Measurements from ENCODE around the gene MCFD2.

The MCFD2 gene

DNA sequence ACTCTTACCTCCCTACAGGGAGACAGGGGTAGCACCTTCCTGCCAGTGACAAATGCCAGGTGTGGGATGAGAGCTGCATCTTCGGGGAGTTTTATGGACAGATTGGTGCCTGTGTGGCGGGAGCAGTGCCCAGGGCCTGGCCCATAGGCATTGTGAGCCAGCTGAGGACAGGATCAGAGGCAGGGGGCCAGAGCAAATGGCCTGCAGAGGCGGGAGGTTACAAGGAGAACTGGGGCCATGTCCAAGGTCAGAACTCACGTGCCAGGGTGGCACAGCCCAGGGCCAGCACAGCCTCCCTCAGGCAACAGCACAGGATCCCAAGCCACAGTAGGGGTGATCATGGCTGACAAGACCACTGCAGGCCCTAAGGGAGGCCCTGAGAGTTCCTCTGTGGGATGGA lies 40.2 kb upstream of the MCFD2 start:
- H3K4me2 ChIP-seq (ENCODE audit: low read length, poor library complexity, severe bottlenecking), result no peak overlapping the region
- H2BK15ac ChIP-seq (ENCODE audit: low read depth, poor library complexity, severe bottlenecking), result peak overlapping the region; percentile 79
- H3K27ac ChIP-seq (ENCODE audit: low read length, poor library complexity, severe bottlenecking), result peak overlapping the region; percentile 91
- H2BK12ac ChIP-seq (ENCODE audit: low read length in 2 of 2), result peak overlapping the region; percentile 51 to 64
- peak overlapping the region; percentile 26 for H2BK5ac ChIP-seq (ENCODE audit: low read depth, low read length, poor library complexity, severe bottlenecking)
- H3K18ac ChIP-seq (ENCODE audit: low read depth in 1 of 2, low read length in 2 of 2), result peak overlapping the region; percentile 75 to 83
- no peak overlapping the region for H3K4me3 ChIP-seq (ENCODE audit: insufficient read depth in 1 of 2, low read depth in 1 of 2, low read length in 2 of 2)
- no peak for DNase-seq
- H2AFZ ChIP-seq (ENCODE audit: low read depth, low read length), result no peak overlapping the region
- no peaks in the 10 kb centered on the region for H3K27me3 ChIP-seq (ENCODE audit: control insufficient read depth in 1 of 2, insufficient read depth in 1 of 2, low read length in 2 of 2)
- H3K79me1 ChIP-seq (replicated peaks; ENCODE audit: low read length, poor library complexity, severe bottlenecking), result peaks cover 54% of the 10 kb centered on the region
- 95% methylated on average over 4 of the region's 4 CpGs for WGBS
- H3K14ac ChIP-seq (ENCODE audit: low read length in 2 of 2), result peak overlapping the region in 1 of 2 experiments; percentile 37
- H3K4ac ChIP-seq (ENCODE audit: low read depth in 1 of 2, low read length in 2 of 2), result peak overlapping the region; percentile 54 to 67
- peak overlapping the region; percentile 80 for H2BK120ac ChIP-seq (ENCODE audit: low read depth, low read length)
- H4K8ac ChIP-seq (ENCODE audit: low read length), result peak overlapping the region; percentile 81
- H3K36me3 ChIP-seq (ENCODE audit: control insufficient read depth in 1 of 2, insufficient read depth in 2 of 2, low read depth in 1 of 2, low read length in 2 of 2), result peaks cover 63 to 83% of the 10 kb centered on the region in 2 experiments
- peaks cover 15% of the 10 kb centered on the region for H3K4me1 ChIP-seq (ENCODE audit: control insufficient read depth, insufficient read depth, low read depth, low read length)
- H2AK5ac ChIP-seq (ENCODE audit: low read length, severe bottlenecking), result peak overlapping the region; percentile 77
- peak overlapping the region; percentile 90 for H4K91ac ChIP-seq (ENCODE audit: low read length)
- H3K9ac ChIP-seq (ENCODE audit: low read length), result peak overlapping the region; percentile 78
- H3K23ac ChIP-seq (ENCODE audit: low read length in 2 of 2), result no peak overlapping the region
- H3K9me3 ChIP-seq (ENCODE audit: control insufficient read depth, low read length), result no peaks in the 10 kb centered on the region

DNA sequence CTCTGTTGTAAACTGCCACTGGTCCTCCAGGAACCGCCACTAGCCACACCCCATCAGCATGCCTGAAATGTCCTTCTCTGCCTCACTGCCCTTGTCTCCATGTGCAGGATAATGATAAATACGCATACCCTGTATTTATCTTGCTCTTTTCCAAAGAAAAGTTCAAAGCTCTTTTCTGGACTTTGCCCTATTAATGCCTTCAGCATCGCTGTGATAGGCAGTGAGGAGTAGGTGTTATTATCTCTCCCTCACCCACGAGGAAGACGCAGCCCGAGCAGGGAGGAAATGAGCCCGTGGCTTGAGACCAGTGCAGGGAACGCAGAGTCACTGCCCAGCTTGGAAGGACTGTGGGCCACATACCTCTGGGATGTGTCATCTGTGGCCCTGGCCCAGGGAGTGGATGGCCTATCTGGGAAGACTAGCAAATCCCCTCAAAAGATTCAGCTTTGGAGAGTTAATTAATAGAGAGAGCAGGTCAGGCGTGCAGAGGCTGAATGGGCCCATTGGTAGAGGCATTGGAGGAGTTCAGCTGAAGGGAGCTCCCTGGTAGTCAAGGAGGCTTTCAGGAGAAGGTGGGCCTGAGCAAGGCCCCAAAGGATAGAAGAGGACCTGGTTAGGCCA lies 39.5 kb upstream of the MCFD2 start:
- Histone ChIP-seq H3K4me2 (ENCODE audit: low read length, poor library complexity, severe bottlenecking) (no peak overlapping the region), H3K4ac (ENCODE audit: low read depth in 1 of 2, low read length in 2 of 2) (peak overlapping the region; percentile 46 to 67), H3K27me3 (ENCODE audit: control insufficient read depth in 1 of 2, insufficient read depth in 1 of 2, low read length in 2 of 2) (no peaks in the 10 kb centered on the region), H3K9ac (ENCODE audit: low read length) (peak overlapping the region; percentile 78), H2AK5ac (ENCODE audit: low read length, severe bottlenecking) (peak overlapping the region; percentile 77), H4K91ac (ENCODE audit: low read length) (peak overlapping the region; percentile 90), H4K8ac (ENCODE audit: low read length) (peak overlapping the region; percentile 81), H2AFZ (ENCODE audit: low read depth, low read length) (no peak overlapping the region), H2BK12ac (ENCODE audit: low read length in 2 of 2) (peak overlapping the region; percentile 51 to 64), H2BK120ac (ENCODE audit: low read depth, low read length) (peak overlapping the region; percentile 80), H2BK15ac (ENCODE audit: low read depth, poor library complexity, severe bottlenecking) (peak overlapping the region; percentile 79), H3K18ac (ENCODE audit: low read depth in 1 of 2, low read length in 2 of 2) (peak overlapping the region; percentile 75 to 83), H3K9me3 (ENCODE audit: control insufficient read depth, low read length) (no peaks in the 10 kb centered on the region), H3K4me3 (ENCODE audit: insufficient read depth in 1 of 2, low read depth in 1 of 2, low read length in 2 of 2) (no peak overlapping the region), H3K4me1 (ENCODE audit: control insufficient read depth, insufficient read depth, low read depth, low read length) (peaks cover 17% of the 10 kb centered on the region), H3K36me3 (ENCODE audit: control insufficient read depth in 1 of 2, insufficient read depth in 2 of 2, low read depth in 1 of 2, low read length in 2 of 2) (peaks cover 59 to 77% of the 10 kb centered on the region in 2 experiments), H3K27ac (ENCODE audit: low read length, poor library complexity, severe bottlenecking) (peak overlapping the region; percentile 91), H3K79me1 (replicated peaks; ENCODE audit: low read length, poor library complexity, severe bottlenecking) (peaks cover 48% of the 10 kb centered on the region), H3K14ac (ENCODE audit: low read length in 2 of 2) (peak overlapping the region in 1 of 2 experiments; percentile 37), H2BK5ac (ENCODE audit: low read depth, low read length, poor library complexity, severe bottlenecking) (peak overlapping the region; percentile 26), H3K23ac (ENCODE audit: low read length in 2 of 2) (no peak overlapping the region)
- peak; percentile 90 for DNase-seq
- WGBS, result 20% methylated on average over 9 of the region's 9 CpGs

DNA sequence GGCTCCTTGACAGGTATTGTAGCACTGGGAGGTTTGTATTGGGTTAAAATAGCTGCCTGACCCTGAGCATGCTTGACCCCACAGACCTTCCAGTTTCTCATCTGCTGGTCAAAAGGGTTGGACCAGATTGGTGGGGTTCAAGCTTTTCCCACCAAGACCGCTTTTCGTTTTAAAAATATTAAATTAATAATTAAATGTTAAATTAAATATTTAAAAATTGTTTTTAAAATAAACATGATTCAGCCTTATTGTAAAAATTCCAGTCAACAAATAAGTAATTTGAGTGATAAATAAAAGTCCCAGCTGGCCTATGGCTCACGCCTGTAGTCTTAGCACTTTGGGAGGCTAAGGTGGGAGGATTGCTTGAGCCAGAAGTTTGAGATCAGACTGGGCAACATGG lies 36.6 kb upstream of the MCFD2 start:
- Histone ChIP-seq H4K8ac (ENCODE audit: low read length) (no peak overlapping the region), H3K4me3 (ENCODE audit: insufficient read depth in 1 of 2, low read depth in 1 of 2, low read length in 2 of 2) (no peak overlapping the region), H2BK5ac (ENCODE audit: low read depth, low read length, poor library complexity, severe bottlenecking) (no peak overlapping the region), H2BK15ac (ENCODE audit: low read depth, poor library complexity, severe bottlenecking) (no peak overlapping the region), H4K91ac (ENCODE audit: low read length) (no peak overlapping the region), H3K4ac (ENCODE audit: low read depth in 1 of 2, low read length in 2 of 2) (no peak overlapping the region), H3K9ac (ENCODE audit: low read length) (no peak overlapping the region), H3K9me3 (ENCODE audit: control insufficient read depth, low read length) (no peaks in the 10 kb centered on the region), H3K4me2 (ENCODE audit: low read length, poor library complexity, severe bottlenecking) (no peak overlapping the region), H2BK12ac (ENCODE audit: low read length in 2 of 2) (no peak overlapping the region), H2AFZ (ENCODE audit: low read depth, low read length) (no peak overlapping the region), H3K79me1 (replicated peaks; ENCODE audit: low read length, poor library complexity, severe bottlenecking) (peaks cover 34% of the 10 kb centered on the region), H3K23ac (ENCODE audit: low read length in 2 of 2) (no peak overlapping the region), H3K4me1 (ENCODE audit: control insufficient read depth, insufficient read depth, low read depth, low read length) (peaks cover 19% of the 10 kb centered on the region), H3K18ac (ENCODE audit: low read depth in 1 of 2, low read length in 2 of 2) (no peak overlapping the region), H3K27me3 (ENCODE audit: control insufficient read depth in 1 of 2, insufficient read depth in 1 of 2, low read length in 2 of 2) (no peaks in the 10 kb centered on the region), H3K27ac (ENCODE audit: low read length, poor library complexity, severe bottlenecking) (no peak overlapping the region), H3K36me3 (ENCODE audit: control insufficient read depth in 1 of 2, insufficient read depth in 2 of 2, low read depth in 1 of 2, low read length in 2 of 2) (peaks cover 36 to 51% of the 10 kb centered on the region in 2 experiments), H2BK120ac (ENCODE audit: low read depth, low read length) (no peak overlapping the region), H2AK5ac (ENCODE audit: low read length, severe bottlenecking) (no peak overlapping the region), H3K14ac (ENCODE audit: low read length in 2 of 2) (no peak overlapping the region)
- DNase-seq, result no peak
- WGBS, result 100% methylated on average over 1 of the region's 3 CpGs

DNA sequence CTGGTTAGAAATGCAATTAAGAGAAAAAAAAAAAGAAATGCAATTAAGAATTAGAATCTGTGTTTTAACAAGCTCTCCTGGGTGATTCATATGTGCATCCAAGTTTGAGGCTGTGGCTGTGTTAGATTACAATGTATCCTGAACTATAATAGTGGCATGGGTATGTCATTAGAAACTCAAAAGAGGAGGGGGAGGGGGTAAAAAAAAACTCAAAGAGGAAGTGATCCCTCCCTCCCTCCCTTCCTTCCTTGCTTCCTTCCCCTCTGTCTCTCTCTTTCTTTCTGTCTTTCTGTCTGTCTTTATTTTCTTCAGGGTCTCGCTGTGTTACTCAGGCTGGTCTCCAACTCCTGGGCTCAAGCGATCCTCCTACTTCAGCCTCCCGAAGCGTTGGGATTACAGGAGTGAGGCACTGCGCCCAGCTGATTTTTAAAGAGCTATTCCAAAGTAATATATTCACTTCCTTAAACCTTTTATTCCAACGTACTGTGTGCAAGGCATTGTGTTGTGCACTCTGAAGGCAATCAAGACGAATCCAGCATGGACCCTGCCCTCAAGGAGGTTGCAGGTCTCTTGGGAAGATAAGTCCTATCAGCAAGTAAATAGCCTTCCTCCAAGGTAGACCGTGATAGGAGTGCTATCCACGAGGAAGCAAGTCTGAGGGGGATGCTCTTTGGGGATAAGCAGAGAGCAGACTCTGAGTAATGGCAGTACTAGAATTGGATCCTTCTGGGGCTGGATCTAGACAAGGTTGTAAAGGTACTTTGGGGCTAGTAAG lies 35.9 kb upstream of the MCFD2 start:
- Histone ChIP-seq H2BK15ac (ENCODE audit: low read depth, poor library complexity, severe bottlenecking) (no peak overlapping the region), H3K23ac (ENCODE audit: low read length in 2 of 2) (no peak overlapping the region)

More for the DNA sequence above, 35.9 kb upstream of the MCFD2 start:
- Histone ChIP-seq H2BK5ac (ENCODE audit: low read depth, low read length, poor library complexity, severe bottlenecking) (no peak overlapping the region), H3K9me3 (ENCODE audit: control insufficient read depth, low read length) (no peaks in the 10 kb centered on the region), H3K27me3 (ENCODE audit: control insufficient read depth in 1 of 2, insufficient read depth in 1 of 2, low read length in 2 of 2) (no peaks in the 10 kb centered on the region), H3K27ac (ENCODE audit: low read length, poor library complexity, severe bottlenecking) (no peak overlapping the region), H3K36me3 (ENCODE audit: control insufficient read depth in 1 of 2, insufficient read depth in 2 of 2, low read depth in 1 of 2, low read length in 2 of 2) (peaks cover 29 to 51% of the 10 kb centered on the region in 2 experiments), H2BK12ac (ENCODE audit: low read length in 2 of 2) (no peak overlapping the region), H3K4ac (ENCODE audit: low read depth in 1 of 2, low read length in 2 of 2) (no peak overlapping the region), H3K4me2 (ENCODE audit: low read length, poor library complexity, severe bottlenecking) (no peak overlapping the region), H3K4me3 (ENCODE audit: insufficient read depth in 1 of 2, low read depth in 1 of 2, low read length in 2 of 2) (no peak overlapping the region), H2BK120ac (ENCODE audit: low read depth, low read length) (no peak overlapping the region), H3K14ac (ENCODE audit: low read length in 2 of 2) (no peak overlapping the region), H3K18ac (ENCODE audit: low read depth in 1 of 2, low read length in 2 of 2) (no peak overlapping the region), H4K8ac (ENCODE audit: low read length) (no peak overlapping the region), H2AK5ac (ENCODE audit: low read length, severe bottlenecking) (no peak overlapping the region), H3K4me1 (ENCODE audit: control insufficient read depth, insufficient read depth, low read depth, low read length) (peaks cover 16% of the 10 kb centered on the region), H4K91ac (ENCODE audit: low read length) (no peak overlapping the region), H3K79me1 (replicated peaks; ENCODE audit: low read length, poor library complexity, severe bottlenecking) (peaks cover 30% of the 10 kb centered on the region), H2AFZ (ENCODE audit: low read depth, low read length) (no peak overlapping the region), H3K9ac (ENCODE audit: low read length) (peak overlapping the region; percentile 3)
- 95% methylated on average over 9 of the region's 9 CpGs for WGBS
- no peak for DNase-seq

All from mesenchymal stem cell (in vitro differentiated cells and primary cell).